ENCODE measurements around the gene WDR86. TPM values are rescaled to one million over a fixed set of nuclear protein-coding genes. Genes with fewer than 3 reads are reported as not detected.

The WDR86 gene
- polyA plus RNA-seq, 1 donor from 2014 or later = 46.2 TPM

- Histone ChIP-seq H3K4me2 (ENCODE audit: low read length) (no peak overlapping the region), H3F3A (ENCODE audit: insufficient read depth, low read length, poor library complexity, severe bottlenecking) (no peaks in the 10 kb centered on the region), H3K4me3 (ENCODE audit: low read length) (no peak overlapping the region), H4K20me1 (ENCODE audit: insufficient read depth) (no peaks in the 10 kb centered on the region), H3K9me3 (ENCODE audit: low read length) (no peaks in the 10 kb centered on the region), H3K9me2 (ENCODE audit: insufficient read depth, low read length) (no peaks in the 10 kb centered on the region), H3K9ac (ENCODE audit: low read length) (no peak overlapping the region), H2AFZ (ENCODE audit: low read depth, low read length) (no peak overlapping the region), H3K79me2 (replicated peaks; ENCODE audit: insufficient read depth, low read length) (no peaks in the 10 kb centered on the region), H3K27me3 (ENCODE audit: insufficient read depth, low read depth, low read length) (peaks cover 19% of the 10 kb centered on the region), H3K36me3 (ENCODE audit: insufficient read depth, low read length) (no peaks in the 10 kb centered on the region), H3K27ac (ENCODE audit: low read length) (no peak overlapping the region)
- TF ChIP-seq MXI1 (conservative IDR thresholded peaks at IDR 0.05; ENCODE audit: poor library complexity, severe bottlenecking) = no peak
- TF ChIP-seq TAF1 (IDR thresholded peaks at IDR 0.05; ENCODE audit: low read depth) = no peak
- no peak for TF ChIP-seq REST (IDR thresholded peaks at IDR 0.05; ENCODE audit: borderline replicate concordance)
- TF ChIP-seq CTCF (IDR thresholded peaks at IDR 0.05; ENCODE audit: poor library complexity, severe bottlenecking) = no peak
- no peak for TF ChIP-seq EP300 (conservative IDR thresholded peaks at IDR 0.05; ENCODE audit: poor library complexity, severe bottlenecking)
- TF ChIP-seq POLR2AphosphoS5 (IDR thresholded peaks at IDR 0.05) = no peak
- TF ChIP-seq SMC3 (conservative IDR thresholded peaks at IDR 0.05; ENCODE audit: poor library complexity) = no peak
- TF ChIP-seq EZH2 (IDR thresholded peaks at IDR 0.05; ENCODE audit: borderline replicate concordance, insufficient read depth, low read length, poor library complexity, severe bottlenecking) = no peak
- TF ChIP-seq RAD21 (conservative IDR thresholded peaks at IDR 0.05) = no peak
Observed at GRCh38 chr7:151381098-151381347, 28.8 kb downstream of the WDR86 start.

GRCh38 chr7:151380199-151381097 lies 29.4 kb downstream of the WDR86 start:
- no peak overlapping the region for H3K4me3 ChIP-seq (ENCODE audit: low read length)
- no peaks in the 10 kb centered on the region for H3K36me3 ChIP-seq (ENCODE audit: insufficient read depth, low read length)
- no peak overlapping the region for H2AFZ ChIP-seq (ENCODE audit: low read depth, low read length)
- H3K79me2 ChIP-seq (replicated peaks; ENCODE audit: insufficient read depth, low read length) = no peaks in the 10 kb centered on the region
- H3K27ac ChIP-seq (ENCODE audit: low read length) = no peak overlapping the region
- no peak overlapping the region for H3K9ac ChIP-seq (ENCODE audit: low read length)
- H3K9me3 ChIP-seq (ENCODE audit: low read length) = no peaks in the 10 kb centered on the region
- no peaks in the 10 kb centered on the region for H4K20me1 ChIP-seq (ENCODE audit: insufficient read depth)
- no peak overlapping the region for H3K4me2 ChIP-seq (ENCODE audit: low read length)
- no peaks in the 10 kb centered on the region for H3K9me2 ChIP-seq (ENCODE audit: insufficient read depth, low read length)
- no peak for TF ChIP-seq EP300 (conservative IDR thresholded peaks at IDR 0.05; ENCODE audit: poor library complexity, severe bottlenecking)
- no peak for TF ChIP-seq REST (IDR thresholded peaks at IDR 0.05; ENCODE audit: borderline replicate concordance)
- no peak for TF ChIP-seq SMC3 (conservative IDR thresholded peaks at IDR 0.05; ENCODE audit: poor library complexity)
- no peak for TF ChIP-seq MXI1 (conservative IDR thresholded peaks at IDR 0.05; ENCODE audit: poor library complexity, severe bottlenecking)
- no peak for TF ChIP-seq POLR2AphosphoS5 (IDR thresholded peaks at IDR 0.05)
- no peak for TF ChIP-seq RAD21 (conservative IDR thresholded peaks at IDR 0.05)
- TF ChIP-seq CTCF (IDR thresholded peaks at IDR 0.05; ENCODE audit: poor library complexity, severe bottlenecking) = no peak
- no peak for TF ChIP-seq EZH2 (IDR thresholded peaks at IDR 0.05; ENCODE audit: borderline replicate concordance, insufficient read depth, low read length, poor library complexity, severe bottlenecking)
- TF ChIP-seq TAF1 (IDR thresholded peaks at IDR 0.05; ENCODE audit: low read depth) = no peak
- H3F3A ChIP-seq (ENCODE audit: insufficient read depth, low read length, poor library complexity, severe bottlenecking) = no peaks in the 10 kb centered on the region
- H3K27me3 ChIP-seq (ENCODE audit: insufficient read depth, low read depth, low read length) = peaks cover 19% of the 10 kb centered on the region

Data from neural cell (in vitro differentiated cells).